HL-60/S4 treated with retinoic acid at 250 ng/mL for 4 days and 3 days (cell line): ENCODE data around the gene TNNI2.
"Not testable (repeated sequence)": the region's sequence is repeated elsewhere in the genome, so short reads cannot be mapped to it uniquely, and the experiment has no call there.

Experiments
- in situ Hi-C: fragments of 300-500 bp; cut with MboI; formaldehyde crosslinking; loops from 2 replicates; pipeline ENCODE4 v1.7.0; 2022; ENCODE audit warnings: low sequenced_read_pairs

The TNNI2 gene

GRCh38 chr11:1871531-1871930 lies 32.8 kb downstream of the TNNI2 start:
- in situ Hi-C loops = no loop called here

- in situ Hi-C loops = no loop called here
These were observed 33.6 kb downstream of the TNNI2 start for GRCh38 chr11:1872267-1872985.

DNA sequence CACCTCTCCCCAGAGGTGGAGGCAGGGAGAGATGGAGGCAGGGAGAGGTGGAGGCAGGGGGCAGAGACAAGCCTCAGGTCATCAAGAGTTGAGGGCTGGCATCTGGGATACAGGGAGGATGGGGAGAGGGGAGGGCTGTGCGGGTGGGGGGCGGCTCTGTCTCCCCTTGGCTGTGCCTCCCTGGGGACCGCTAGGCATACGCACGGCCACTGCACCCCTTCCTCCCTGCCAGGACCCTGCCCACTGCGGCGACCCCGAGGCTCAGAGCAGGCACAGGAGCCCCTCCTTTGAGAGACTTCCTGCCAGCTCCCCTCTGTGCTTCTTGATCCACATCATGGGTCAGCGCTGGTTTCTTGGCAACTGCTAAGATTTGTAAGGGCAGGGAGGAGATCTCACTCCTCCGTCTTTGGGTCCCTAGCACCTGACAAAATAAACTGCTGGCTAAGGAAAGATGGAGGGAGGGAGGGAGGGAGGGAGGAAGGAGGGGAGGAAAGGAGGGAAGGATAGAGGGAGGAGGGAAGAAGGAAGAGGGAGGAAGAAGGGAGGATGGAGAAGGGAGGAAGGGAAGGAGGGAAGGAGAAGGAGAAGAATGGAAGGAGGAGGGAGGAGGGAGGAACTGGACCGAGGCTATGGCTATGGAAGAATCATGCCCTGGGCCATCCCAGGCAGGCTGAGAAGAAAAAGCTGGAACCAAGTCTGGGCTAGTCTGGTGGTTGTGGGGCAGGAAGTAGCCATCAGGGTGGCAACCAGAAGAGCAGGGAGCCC lies 34.4 kb downstream of the TNNI2 start:
- in situ Hi-C loops = no loop called here

- in situ Hi-C loops = not testable (repeated sequence)
These were observed 35.0 kb downstream of the TNNI2 start for GRCh38 chr11:1873813-1874150.

DNA sequence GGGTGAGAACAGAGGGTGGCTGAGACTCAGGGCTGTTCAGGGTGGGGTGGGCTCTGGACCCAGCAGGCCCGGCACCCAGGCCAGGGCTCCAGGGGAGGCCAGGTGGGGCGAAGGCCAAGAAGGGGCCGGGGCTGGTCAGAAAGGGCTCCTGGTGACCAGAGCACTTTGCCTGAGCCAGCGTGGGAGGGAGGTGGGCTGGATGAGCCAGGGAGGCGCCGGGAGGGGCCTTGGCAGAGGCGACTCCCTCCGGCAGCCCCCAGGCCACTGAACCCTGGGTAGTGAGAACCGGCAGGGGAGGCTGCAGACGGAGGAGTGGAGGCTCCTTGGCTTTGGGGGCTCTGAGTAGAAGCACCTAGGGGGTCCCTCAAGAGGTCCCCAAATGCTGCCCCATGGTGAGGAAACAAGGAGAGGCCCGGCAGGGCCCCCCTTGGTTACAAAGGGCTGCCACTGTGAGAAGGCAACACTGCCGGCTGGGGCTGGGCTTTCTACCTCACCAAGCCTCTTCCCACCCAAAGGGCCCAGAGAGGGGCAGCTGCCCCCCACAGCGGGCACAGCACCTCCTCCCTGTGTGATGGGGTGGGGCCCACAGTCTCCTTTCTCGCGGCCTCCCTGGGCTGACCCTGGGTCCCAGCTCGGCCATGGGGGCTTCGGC lies 35.8 kb downstream of the TNNI2 start:
- in situ Hi-C loops = not testable (repeated sequence)

GRCh38 chr11:1875093-1875850 lies 36.5 kb downstream of the TNNI2 start:
- in situ Hi-C loops = no loop called here

DNA sequence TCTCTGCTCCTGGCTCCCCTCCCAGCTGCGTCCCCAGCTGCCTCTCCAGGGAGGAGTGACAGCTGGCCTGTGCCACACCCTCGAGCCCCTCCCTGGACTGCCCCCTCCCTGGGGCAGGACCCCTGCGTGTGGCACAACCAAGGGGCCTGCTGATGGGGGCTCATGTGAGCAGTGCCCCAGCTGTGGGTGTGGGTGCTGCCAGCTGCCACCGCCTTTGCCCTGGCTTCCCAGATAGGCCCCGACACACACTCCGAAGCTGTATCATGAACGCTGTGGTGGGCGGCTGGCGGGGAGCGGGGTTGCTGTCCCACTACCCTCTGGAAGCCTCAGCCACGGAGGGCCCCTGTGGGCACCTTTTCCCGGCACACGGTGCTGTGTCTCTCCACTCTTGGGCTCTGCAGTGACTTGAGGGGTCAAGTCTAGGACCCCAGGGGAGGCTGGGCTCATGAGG lies 37.1 kb downstream of the TNNI2 start:
- in situ Hi-C loops = not testable (repeated sequence)

- in situ Hi-C loops = no loop called here
These were observed 37.7 kb downstream of the TNNI2 start for GRCh38 chr11:1876361-1877063.

DNA sequence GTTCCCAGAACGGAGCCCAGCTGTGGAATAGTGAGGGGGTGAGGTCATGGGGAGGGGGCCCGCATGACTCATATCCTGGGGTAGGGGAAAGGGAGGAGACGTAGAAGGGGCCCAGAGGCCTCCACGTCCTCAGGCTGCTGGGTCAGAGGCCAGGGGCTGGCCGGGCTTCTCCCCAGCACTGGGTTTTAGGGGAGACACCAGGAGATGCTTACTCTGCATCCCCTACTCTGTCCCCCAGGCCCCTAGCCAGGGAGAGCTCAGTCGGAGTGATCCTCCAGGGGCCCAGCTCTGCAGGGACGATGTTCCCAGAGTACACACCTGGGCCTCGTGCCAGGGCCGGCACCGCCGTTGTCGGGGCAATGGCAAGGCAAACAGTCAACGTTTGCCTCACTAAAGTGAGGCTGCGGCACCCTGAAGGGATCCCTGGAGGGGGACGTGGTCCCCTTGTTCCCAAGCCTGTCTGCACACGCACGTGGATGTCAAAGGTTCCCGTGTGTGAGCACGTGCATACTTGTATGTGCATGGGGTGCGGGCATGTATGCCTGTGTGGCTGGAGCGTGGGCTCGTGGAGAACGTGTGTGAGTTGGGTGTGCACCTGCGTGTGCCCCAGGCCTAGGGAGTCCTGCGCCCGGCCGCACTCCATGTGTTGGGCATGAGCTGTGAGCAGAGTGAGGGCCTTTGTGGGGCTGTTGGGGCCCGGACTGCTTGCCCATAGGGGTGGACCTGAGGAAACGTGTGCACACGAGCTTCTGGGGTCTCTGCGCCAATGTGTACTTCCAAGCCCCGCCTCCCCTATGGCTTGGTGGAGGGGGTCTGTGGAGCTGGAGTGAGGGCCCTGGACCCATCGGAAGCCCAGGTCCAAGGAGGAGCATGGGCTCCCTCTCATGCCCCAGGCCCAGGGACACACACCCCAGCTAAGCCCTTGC lies 38.7 kb downstream of the TNNI2 start:
- in situ Hi-C loops = no loop called here

GRCh38 chr11:1878137-1879031 lies 39.6 kb downstream of the TNNI2 start:
- in situ Hi-C loops = no loop called here

GRCh38 chr11:1879342-1879940 lies 40.7 kb downstream of the TNNI2 start:
- in situ Hi-C loops = no loop called here

GRCh38 chr11:1879941-1880720 lies 41.4 kb downstream of the TNNI2 start:
- in situ Hi-C loops = no loop called here

- in situ Hi-C loops = no loop called here
These were observed 42.1 kb downstream of the TNNI2 start for GRCh38 chr11:1880746-1881441.

- in situ Hi-C loops = no loop called here
These were observed 42.9 kb downstream of the TNNI2 start for GRCh38 chr11:1881442-1882264.

- in situ Hi-C loops = no loop called here
These were observed 43.8 kb downstream of the TNNI2 start for GRCh38 chr11:1882265-1883238.
